ENCODE results near the gene CNPPD1.

CNPPD1 gene

DNA sequence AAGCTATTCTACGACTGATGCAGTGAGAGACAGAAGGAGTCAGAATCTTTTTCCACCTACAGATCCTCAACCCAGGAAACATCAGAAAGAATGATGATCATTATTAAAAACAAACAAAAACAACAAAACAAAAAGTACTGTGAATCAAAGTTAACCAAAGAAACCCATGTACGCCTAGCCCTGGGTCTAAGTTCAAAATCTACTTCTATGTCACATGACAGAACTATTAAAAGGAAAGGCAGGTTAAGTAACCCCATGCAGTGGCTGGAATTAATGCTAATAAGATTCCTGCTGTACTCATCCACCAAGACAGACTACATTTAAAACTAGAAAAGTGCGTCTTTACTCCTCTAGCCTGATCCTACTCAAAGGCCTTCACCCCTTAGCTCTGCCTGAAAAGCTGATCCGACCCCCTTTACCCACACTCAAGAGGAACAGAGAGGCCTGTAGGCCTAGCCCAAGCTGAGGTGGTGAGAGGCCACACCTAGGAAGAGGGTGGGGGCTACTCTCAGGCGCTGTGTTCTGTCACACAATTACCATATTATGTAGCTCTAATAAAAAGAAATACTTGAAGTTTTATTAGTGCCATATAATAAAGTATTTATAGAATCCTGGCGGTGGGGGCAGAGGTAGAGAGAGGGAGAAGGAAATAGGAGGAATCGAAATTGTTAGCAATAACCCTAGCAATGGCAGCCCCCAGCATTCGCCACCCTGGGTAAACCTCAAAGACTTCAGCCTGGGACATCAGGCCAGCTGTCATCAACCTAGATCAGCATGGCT, 53.2 kb downstream of the CNPPD1 start:
- no peak for DNase-seq (ENCODE audit: low read depth in 2 of 3, low spot score in 2 of 3)

DNA sequence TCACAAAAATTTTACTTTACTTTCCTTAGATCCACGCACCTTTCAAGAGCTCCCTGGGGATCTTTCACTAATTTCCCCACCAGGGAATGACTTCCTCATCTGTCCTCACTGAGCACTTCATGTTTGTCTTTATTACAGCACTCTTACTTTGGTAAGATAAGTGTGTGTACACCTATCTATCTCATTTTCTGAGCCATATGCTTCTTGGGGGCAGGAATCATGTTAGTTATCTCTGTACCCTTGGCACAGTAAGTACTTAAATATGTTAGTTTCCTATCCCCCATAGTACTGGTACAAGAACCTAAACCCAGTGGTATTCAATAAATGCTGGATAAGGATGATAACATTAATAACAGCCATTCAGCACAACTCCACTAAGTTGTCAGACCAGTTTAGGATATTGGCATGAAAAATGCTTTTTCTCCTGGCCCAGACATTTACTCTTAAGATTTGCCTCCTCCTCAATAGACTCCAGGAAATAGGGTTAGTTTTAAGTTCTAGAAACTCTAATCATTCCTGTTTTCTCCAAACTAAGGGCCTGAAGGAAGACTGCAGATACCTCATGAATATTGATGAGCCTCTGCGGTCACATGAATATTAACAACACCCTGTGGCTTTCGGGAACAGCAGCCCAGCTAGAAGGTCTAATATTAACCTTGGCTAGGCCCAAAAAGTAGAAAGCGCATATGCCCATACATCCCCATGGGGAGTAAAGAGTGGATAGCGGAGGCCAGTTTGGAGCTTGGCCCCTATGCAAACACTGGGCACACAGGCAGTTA, 54.3 kb downstream of the CNPPD1 start:
- DNase-seq (ENCODE audit: low read depth in 2 of 3, low spot score in 2 of 3), result no peak

Data from activated CD8-positive, alpha-beta memory T cell treated with anti-CD3 and anti-CD28 coated beads for 48 hours (primary cell).